ENCODE measurements around the gene FOXK1.

FOXK1 gene

GRCh38 chr7:4700577-4701235 lies 18.6 kb downstream of the FOXK1 start:
- no peak for DNase-seq

DNA sequence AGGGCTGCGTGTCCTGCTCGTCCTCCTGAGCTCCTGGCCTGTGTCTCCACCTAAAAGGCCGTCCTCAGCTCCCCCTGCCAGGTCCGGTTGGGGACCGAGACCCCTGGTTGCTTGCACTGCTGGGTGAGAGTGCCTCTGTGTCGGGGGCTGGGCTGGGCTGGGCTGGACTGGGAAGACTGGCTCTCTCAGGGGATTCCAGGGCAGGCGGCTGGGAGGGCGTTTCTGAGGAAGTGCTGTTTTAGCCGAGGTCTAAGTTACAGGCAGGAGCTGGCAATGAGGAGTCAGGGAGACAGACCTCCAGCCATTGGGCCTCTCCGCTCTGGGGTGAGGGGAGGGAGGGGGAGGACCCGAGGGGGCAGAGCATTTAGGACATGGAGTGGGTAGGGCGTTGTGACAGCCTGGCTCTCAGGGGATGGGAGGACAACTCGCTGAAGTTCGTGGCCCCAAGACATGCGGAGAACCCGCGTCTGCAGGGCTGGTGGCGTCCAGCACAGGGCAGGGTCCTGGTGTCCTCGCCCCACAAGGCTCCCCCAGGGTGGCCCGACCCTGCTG lies 20.9 kb downstream of the FOXK1 start:
- no peak for DNase-seq

- no peak for DNase-seq
Measured at GRCh38 chr7:4703532-4703931, 21.4 kb downstream of the FOXK1 start.

- DNase-seq, result no peak
Measured at GRCh38 chr7:4706384-4707216, 24.5 kb downstream of the FOXK1 start.

- no peak for DNase-seq
Measured at GRCh38 chr7:4707217-4707741, 25.2 kb downstream of the FOXK1 start.

- DNase-seq, result no peak
Measured at GRCh38 chr7:4707980-4708411, 25.9 kb downstream of the FOXK1 start.

DNA sequence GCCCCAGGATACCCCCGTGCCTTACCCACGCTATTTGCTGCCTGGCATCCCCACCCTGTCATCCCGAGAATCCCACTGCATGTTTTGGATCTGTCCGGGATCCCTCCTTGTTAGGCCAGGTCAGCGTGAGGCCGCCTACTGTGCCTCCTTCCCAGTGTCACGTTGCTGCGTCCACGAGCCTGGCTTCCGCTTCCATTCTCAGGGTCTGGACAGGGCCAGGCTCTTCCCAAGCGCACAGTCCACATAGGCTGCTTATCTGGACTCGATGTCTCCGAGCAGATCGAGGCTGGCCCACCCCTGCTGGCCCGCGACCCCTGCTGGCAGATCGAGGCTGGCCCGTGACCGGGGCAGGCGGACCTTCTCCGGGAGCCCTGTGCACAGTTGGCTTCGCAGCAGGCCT lies 27.1 kb downstream of the FOXK1 start:
- DNase-seq, result no peak

DNA sequence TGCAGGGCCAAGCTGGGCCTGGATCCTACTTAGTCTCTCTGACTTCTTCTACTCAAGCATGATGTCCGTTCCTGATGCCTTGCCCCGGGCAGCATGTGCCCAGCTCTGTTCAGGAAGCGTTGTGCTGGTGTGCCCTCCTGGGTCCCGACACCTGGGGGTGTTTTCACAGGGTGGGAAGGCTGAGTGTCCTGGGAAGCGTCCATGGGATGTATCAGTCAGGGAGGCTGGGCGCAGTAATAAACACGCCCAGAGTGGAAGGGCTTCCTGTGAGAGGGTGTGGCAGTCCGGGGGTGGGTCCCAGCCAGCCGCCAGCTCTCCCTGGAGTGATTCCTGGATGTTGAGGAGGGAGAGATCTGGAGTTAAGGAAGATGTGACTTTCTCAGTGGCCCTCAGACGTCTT lies 29.0 kb downstream of the FOXK1 start:
- no peak for DNase-seq

DNA sequence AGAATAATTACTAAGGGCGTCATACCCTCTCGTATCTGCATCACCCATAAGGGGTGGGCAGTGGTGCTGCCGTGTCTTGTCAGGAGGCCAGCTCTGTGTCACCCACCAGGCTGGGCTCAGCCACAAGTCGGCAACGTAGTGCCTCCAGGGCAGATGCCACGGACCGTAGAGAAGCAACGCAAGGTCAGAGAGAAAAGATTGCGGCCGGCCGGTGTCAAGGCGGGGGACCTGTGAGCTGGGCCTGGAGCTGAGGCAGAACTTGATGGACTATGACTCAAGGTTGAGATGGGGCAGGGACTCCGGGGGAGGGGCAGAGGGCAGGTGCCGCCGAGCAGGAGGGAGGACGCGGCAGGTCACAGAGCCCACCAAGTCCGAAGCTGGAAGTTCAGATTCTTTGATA lies 29.5 kb downstream of the FOXK1 start:
- DNase-seq, result no peak

- no peak for DNase-seq
Measured at GRCh38 chr7:4712281-4713182, 30.4 kb downstream of the FOXK1 start.

GRCh38 chr7:4713183-4713784 lies 31.2 kb downstream of the FOXK1 start:
- no peak for DNase-seq

DNA sequence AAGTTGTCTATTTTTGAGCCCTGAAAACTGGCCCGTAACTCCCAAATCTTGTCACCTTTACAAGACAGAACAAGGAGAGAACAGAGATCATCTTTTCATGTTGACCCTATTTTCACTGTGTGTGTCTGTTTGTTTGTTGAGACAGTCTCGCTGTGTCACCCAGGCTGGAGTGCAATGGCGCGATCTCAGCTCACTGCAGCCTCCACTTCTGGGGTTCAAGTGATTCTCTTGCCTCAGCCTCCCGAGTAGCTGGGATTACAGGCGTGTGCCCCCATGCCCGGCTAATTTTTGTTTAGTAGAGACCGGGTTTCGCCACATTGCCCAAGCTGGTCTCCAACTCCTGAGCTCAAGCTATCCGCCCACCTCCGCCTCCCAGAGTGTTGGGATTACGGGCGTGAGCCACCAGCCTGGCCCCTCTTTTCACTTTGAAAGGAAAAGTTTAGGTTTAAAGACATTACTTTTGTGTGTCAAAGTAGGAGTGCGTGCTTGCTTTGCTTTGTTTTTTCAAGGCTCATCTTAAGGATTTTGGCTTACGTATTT lies 32.1 kb downstream of the FOXK1 start:
- DNase-seq, result no peak

- no peak for DNase-seq
Measured at GRCh38 chr7:4714767-4715409, 32.8 kb downstream of the FOXK1 start.

DNA sequence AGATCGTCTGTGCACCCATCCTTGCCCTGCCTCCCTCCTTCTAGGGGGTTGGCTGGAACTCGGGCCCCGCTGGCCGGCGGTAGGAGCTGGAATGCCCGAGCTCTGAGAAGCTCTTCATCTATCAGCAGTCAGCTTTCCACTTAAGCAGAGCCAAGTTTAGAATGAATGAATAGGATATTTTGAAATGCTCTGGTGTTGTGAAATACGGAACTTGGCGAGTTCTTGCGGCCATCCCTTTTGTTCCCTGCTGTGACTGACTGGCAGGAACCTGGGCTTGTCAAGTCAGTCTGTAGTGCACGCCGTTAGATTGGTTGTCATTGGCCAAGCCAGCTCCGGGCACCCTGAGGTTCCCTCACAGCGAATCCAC lies 33.3 kb downstream of the FOXK1 start:
- DNase-seq, result no peak

- no peak for DNase-seq
Measured at GRCh38 chr7:4716946-4717795, 35.1 kb downstream of the FOXK1 start.

DNA sequence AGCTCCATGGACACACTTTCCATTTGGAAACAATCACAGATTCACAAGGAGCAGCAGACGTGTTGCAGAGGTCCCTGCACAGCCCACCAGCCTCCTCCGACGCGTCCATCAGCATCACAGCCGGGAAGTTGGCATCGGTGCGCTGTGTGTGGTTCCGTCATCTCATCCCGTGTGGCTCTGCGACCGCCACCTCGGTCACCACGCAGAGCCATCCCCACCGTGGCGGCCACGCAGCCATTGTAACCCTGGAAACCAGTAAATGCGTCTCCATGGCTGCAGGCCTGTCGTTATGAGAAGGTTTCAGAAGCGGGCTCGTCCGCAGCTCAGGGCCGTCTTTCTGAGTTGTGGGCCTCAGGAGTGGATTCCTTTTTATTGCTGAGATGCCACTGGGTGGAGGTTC lies 36.0 kb downstream of the FOXK1 start:
- no peak for DNase-seq

DNA sequence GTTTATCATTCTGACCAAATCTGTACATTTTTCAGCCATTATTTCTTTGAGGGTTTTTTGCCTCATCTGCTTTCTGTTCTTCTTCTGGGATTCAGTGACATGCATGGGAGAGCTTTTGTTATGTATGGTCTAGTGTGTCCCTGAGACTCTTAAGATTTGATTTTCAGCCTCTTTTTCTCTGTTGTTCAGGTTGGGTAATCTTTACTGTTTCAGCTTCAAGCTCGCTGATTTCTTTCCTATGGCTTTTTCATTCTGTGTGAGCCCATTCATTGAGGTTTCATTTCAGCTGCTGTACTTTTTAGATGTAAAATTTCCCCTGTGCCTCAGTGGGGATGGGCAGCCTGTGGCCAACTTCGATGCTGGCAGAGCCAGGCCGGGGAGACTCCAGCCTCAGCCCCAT lies 38.1 kb downstream of the FOXK1 start:
- no peak for DNase-seq

DNA sequence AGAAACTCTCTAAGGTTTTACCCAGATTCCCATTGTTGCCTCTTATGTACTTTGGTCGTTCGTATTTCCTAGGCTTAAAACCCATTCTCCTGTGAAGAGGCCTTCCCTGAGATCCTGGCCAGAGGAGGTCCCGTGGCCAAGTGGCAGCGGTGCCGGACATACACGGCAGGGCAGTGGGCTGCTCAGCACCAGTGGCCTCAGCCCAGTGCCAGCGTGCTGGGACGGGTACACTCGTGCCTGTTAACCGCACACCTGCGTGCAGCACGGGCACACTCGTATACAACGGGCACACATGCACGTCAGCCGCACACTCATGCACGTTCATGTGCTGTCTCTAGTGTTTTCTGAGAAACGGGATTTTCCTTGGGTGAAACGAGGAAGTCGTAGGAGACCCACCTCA lies 40.2 kb downstream of the FOXK1 start:
- no peak for DNase-seq

DNA sequence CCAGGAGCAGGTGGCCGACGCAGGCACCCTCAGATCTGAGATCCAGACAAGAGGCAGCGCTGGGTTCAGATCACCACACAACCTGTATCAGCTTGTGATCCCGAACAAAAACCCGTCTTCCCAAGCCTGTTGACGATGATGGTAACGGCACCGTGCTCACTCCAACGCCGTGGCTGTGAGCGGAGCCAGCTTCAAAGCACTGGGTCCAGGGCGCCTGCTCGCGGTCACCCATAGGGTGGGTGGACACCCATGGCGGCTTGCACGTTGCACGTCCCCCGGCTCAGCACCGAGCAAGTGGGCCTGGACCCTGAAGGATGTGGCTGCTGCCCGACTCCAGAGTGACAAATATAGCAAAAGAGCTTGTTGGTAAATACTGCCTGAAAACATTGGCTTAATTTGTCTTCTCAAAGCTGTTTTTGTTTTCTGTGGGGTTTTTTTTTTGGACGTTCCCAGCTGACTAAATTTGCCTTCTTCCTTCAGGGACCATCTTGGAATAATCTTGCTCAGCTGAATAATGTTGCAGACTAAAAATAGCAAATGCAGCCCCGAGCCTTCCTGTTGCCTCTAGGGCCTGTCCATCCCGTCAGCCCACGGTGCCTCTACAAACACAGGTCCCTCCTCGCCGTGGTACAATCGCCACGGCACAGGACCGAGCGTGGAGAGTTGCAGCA lies 41.0 kb downstream of the FOXK1 start:
- DNase-seq, result no peak

GRCh38 chr7:4724648-4725013 lies 42.5 kb downstream of the FOXK1 start:
- no peak for DNase-seq
